GM21529 (cell line): ENCODE data around the gene TOR2A.
"Not testable (repeated sequence)": the region's sequence is repeated elsewhere in the genome, so short reads cannot be mapped to it uniquely, and the experiment has no call there.

Experiments used
- ATAC-seq: cut with Tn5 transposase; IDR thresholded peaks from one replicate; pipeline ENCODE4 v1.9.1; 2021; ENCODE audit not compliant: unreplicated experiment

The TOR2A gene

DNA sequence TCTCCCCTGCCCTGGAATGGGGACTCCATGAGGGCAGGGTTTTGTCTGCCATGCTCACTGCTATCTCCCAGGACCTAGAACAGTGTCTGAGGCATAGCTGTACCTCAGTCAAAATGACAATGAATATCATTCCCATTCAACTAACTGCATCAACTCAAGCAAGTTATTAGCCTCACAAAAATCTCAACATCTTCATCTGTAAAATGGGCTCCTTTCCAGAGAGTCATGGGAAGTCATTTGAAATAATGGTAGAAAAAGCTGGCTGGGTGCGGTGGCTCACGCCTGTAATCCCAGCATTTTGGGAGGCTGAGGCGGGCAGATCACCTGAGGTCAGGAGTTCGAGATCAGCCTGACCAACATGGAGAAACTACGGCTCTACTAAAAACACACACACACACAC lies 34.0 kb upstream of the TOR2A start:
- no peak for ATAC-seq

DNA sequence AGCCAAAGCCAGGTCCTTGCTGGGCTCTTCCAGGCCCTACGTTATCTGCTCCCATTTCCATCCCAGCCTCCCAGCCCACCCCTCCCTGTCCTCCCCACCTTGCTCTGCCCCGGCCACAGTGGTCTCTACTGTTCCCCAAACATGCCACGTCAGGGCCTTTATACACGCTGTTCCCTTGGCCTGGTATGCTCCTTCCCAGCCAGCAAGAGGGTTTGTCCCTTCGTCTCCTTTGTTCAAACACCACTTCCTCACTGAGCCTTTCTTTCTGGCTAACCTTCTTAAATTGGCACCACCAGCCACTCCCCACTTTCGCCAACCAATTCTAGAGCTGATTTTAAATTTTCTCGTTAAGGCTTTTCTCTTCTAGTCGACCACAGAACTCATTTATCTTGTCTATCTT lies 33.6 kb upstream of the TOR2A start:
- no peak for ATAC-seq

DNA sequence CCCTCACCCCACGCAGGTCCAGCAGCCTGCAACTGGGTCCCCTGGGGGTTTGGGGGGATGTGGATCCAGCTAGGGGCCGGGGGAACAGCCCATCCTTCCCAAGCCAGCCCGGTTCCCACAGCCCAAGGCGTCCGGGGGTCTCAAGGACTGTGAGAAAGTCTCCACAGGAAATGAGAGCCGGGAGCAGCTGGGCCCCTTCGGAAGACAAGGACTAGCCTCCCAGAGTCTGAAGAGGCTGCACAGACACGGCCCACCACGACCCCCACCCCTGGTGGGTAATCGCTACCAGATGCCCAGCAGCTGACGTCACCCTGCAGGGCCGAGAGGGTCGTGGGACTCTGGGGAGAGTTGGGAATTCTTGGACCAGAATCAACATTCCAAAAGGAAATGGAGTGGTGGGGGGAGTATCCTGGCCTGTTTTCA lies 32.8 kb upstream of the TOR2A start:
- no peak for ATAC-seq

DNA sequence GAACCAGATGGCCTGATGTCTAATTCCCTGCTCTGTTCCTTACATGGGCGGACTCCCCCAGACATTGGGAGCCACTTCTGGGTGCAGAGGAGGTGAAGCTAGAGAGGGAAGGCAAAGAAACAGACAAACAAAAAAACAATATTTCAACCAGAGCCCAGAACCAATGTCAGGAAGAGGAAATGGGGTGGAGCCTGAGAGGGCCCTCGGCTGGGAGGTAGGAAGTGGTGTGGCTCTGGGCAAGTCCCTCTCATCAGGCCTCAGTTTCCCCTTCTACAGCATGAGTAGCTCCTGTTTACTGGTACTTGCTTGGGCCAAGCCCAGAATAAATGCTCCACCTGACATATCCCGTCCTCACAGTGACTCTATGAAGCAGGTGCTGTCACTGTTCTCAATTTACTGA lies 32.3 kb upstream of the TOR2A start:
- no peak for ATAC-seq

DNA sequence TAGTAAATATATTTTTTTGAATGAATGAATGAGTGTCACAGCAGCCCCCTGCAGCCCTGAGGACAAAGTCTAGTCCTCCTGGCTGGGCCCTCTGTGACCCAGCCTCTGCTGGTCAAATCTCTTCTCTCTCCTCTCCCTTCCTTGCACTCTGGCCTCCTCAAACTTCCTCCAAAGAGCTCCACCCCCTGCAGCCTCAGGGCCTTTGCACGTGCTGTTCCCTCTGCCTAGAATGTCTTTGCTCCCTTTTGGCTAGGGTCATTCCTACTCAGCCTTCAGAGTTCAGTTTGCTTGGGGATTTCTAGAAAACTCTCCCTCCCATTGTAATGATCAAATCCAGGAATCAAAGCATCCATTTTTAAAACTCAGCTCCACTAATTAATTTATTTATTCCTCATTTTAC lies 30.3 kb upstream of the TOR2A start:
- ATAC-seq: no peak

DNA sequence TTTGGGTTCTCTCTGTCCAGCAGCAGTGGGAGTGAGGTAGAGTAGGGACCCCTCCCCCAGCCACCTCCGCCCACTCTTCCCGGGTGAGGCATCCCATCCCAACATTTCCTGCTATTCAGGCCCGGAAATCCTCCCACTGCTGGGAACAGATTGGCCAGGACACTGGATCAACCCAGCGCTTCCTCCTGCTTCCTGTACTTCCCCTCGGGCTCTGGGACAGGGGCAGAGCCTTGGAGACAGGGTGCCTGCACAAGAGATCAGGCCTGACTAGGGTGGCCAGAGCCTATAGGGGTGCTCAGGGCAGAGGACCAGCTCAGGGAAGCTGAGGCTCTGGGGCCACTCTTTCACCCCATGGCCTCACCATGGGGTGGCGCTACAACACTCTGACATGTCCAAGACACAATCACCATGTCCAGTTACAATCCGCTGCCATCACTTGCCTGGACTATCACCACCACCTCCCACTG lies 28.9 kb upstream of the TOR2A start:
- ATAC-seq: no peak

DNA sequence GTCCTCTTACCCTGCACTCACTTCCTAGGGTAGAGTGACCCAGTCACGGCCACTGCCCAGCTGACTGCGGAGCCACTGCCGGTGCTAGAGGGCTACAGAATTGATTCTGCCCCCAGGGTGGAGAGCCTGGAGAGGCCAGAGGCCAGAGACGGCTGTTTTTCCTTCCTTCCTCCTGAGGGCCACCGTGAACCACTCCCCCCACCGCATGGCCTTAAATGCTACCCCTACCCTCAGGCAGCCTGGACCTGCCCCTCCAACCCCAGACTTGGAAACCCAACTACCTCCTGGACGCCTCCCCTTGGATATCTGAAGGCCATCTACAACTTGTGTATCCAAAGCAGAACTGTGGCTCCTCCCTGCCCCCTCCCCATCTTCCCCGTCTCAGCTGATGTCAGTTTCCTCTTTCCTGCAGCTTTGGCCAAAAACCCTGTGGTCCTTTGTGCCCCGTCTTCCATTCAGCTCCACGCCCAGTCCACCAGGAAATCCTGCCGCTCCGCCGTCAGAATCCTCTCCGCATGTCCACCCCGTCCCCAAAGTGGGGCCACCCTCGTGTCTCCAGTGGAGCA lies 27.1 kb upstream of the TOR2A start:
- no peak for ATAC-seq

DNA sequence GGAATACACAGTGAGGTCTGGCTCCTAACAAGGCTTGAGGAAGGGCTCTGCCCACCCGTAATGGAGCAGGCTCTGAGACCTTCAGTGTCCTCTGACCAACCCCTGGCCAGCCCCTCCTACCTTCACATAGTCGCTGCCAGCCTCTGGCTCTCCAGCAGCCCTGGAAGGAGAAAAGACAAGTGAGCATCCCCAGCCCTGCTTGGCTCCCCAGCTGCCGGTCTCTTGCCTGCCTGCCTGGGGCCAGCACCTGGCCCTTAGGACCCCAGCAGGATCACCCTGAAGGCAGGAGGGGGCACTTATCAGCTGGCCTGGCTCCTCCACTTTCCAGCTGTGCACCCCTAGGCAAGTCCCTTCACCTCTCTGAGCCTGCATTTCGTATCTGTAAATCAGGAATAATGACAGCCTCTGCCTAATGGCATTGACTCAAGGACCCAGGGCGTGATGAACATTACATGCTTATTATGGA lies 26.4 kb upstream of the TOR2A start:
- ATAC-seq: no peak

DNA sequence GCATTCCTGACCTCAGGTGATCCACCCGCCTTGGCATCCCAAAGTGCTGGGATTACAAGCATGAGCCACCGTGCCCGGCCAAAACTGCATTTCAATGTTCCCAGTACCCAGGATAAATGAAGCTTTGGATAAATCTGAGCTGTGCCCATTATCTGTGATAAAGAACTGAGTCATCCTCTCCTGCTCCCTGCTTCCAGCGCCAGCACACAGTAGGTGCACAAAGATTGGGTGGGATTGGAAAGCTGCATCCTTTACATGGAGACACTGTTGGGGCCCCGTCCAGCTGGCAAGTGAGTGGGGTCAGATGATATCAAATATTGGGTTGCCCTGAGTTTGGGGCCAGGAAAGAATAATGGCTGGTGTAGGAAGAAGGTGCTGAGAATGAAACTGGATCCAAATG lies 26.0 kb upstream of the TOR2A start:
- ATAC-seq: no peak

DNA sequence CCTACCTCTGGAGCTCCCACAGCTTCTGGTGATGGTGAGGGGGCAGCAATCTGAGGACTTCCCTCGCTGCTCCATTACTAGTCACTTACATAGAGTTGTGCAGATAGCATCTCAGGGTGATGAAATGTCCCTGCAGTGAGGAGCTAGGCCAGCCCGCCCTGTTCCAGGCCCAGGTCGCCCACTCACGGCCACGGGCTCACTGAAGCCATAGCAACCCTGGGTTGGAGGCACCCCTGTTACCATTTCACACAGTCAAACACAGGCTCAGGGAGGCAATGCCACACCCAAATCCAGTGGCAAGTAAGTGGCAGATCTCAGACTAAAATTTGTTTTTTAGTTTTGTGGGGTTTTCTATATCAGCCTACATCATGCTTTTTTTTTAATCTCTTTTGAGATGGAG lies 23.7 kb upstream of the TOR2A start:
- no peak for ATAC-seq

DNA sequence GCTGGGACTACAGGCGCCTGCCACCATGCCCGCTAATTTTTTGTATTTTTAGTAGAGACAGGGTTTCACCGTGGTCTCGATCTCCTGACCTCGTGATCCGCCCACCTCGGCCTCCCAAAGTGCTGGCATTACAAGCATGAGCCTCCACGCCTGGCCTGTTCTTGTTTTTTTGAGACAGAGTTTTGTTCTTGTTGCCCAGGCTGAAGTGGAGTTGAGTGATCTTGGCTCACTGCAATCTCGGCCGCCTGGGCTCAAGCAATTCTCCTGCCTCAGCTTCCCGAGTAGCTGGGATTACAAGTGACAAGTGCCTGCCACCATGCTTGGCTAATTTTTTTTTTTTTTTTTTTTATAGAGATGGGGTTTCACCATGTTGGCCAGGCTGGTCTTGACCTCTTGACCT lies 21.7 kb upstream of the TOR2A start:
- not testable (repeated sequence) for ATAC-seq

DNA sequence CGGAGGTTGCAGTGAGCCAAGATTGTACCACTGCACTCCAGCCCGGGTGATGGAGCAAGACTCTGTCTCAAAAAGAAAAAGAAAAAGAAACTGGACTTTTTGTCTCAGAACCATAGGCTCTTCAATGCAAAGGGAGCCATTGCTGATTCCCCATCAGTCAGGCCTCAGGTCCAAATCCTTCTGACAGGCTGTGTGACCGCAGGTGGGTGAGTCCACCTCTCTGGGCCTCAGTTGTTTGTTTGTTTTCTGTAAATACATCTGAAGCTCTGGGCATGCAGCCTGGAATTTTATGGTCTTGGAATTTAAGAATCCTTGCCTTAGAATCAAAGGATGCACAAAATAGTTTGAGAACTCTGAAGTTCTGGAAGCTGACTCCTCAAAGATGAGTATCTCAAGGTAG lies 21.1 kb upstream of the TOR2A start:
- no peak for ATAC-seq

DNA sequence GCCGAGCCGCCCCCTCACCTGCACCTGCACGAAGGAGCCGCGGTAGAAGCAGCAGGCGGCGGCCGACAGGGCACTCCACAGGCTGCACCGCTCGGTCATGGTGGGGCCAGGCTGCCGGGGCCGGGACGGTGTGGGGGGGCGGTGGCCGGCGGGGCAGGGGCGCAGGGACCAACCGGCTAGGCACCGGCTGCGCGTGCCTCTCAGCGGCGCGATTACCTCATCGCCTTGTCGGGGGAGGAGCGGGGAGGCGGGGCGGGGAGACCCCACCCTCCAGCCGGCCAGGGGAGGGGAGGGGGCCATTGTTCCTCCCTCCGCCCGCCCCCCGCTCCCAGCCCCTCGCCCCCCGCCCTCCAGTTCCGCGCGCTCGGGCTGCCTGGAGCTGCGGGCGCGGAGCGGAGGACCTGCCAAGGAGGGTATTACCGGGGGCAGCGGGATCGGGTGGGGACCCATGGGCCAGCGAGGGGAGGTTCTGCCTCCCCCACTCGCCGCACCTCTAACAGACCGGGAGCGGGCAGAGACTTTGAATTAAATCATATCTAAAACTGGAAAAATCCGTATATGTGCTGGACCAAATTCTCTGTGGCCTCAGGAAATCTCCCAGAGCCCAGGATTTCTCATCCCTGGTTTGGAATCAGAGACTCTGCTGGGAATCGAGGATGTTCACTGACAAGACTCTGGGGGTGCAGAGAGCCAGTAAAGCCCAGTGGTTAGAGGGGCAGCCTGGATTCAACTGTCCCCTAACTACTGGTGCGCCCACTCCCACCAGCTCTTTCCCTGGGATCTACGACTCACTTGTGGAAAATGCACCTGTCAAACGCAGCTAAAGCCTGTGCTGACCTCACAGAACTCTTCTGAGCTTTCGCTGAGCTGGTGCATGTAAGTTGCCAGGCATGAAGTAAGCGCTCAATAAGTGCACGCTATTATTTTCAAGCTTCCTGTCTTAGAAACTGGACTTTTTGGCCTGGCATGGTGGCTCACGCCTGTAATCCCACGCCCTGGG lies 20.3 kb upstream of the TOR2A start:
- ATAC-seq: no peak

DNA sequence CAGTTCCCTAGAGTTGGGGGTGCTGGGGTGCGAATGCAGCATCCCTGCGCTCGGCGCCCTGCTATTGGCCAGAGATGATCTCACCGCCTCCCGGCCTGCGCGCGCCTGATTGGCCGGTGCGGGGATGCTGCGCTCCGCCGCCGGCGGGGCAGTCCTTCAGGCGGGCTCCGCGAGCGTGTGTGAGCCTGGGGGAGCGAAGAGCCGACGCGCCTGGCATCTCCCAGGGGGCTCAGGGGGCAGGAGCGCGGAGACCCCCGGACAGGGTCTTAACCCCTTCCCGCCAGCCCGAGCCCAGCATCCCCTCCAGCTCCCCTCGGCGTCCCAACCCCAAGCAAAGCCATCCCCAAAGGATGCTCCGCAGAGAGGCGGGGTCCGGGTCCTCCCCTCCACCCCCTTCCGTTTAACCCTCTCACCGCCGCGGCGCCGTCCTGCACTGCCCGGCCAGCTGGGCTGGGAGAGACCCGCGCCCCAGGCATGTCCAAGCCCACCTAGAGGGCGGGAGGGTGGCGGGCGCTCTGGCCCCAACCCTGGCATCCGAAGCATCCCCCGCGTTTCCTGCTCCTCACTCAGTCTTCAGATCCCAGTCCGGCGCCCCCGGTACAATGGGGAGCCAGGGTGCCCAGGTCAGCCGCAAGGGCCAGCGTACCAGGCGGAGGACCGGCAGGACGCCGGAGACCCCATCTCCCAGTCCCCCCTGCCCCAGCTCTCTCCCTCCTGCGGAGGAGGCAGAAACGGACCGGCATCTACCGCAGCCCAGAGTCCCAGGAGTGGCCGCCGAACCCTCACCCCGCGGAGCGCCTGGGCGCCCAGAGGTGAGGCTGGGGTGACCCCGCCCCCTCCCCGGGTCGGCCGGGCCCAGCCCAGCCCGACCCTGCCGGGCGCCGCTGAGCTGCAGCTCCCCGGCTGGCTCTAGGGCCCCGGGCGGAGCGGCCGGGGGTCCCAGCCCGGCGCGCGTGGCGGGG lies 19.3 kb upstream of the TOR2A start:
- no peak for ATAC-seq

DNA sequence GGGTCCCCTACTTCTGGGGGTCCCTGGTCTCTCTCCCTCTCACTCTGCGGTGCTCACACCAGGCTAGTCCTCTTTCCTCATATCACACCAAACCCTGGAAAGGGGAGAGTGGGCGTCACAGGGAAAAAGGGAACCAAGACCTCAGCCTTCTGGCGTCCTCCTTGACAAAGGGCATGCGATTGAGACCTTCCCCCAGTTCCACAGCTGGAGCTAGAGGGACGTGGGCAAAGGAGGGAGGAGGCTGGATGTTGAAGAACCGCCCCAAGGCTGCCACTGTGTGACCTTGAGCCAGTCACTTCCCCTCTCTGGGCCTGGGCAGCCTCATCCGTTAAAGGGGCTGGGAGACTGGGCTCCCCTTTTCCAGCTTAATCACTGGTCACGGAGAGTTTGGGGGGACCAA lies 18.5 kb upstream of the TOR2A start:
- ATAC-seq: no peak

DNA sequence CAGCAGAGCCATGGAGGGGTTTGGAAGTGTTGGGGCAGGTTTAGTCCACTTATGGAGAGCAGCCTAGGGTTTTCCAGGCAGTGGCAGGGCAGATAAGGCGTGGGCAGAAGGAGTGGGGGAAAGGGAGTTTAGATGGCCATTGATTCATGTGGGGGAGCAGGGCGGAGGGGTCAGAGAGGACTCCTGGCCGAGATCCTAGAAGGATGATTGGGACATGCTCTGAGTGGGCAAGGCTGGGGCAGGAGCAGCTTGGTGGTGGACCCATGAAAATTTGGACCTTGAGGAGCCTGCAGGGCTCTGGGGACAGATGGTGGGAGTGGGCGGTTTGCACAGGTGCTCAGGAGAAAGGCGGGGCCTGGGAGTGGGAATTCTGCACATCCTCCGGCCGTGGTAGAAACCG lies 18.1 kb upstream of the TOR2A start:
- ATAC-seq: no peak

DNA sequence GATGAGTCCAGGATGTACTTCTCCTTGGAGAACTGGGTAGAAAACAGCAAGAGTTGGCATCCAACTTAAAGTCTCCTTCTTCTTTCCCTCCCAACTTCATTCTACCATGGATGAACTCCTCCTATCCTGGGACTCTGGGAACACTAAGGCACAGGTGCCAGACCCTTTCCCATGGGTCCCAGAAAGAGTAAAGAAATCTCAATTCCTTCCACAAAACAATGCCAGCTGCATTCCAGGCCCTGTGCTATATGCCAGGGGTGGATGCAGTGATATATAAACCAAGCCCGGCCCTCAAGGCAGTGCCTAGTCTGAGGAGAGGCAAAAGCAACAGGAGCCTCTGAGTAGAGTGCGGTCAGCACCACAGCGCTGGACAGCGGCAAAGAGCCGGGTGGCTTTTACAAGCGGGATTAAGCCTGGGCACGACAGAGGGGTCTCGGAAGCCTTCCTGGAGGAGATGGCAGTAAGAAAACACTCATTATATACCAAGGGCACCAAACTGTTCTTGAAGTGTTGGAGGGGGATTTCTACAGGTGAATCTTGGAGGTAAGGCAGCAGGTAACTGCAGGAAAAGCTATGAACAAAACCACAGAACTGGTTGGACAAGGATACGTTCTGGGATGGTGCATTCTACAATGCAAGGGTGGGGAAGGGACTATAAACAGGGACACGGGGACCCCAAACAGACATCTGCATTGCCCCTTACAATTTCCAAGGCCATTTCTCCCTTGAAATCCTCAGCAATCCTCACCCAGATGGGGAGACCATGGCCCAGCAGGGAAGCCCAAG lies 16.4 kb upstream of the TOR2A start:
- no peak for ATAC-seq

DNA sequence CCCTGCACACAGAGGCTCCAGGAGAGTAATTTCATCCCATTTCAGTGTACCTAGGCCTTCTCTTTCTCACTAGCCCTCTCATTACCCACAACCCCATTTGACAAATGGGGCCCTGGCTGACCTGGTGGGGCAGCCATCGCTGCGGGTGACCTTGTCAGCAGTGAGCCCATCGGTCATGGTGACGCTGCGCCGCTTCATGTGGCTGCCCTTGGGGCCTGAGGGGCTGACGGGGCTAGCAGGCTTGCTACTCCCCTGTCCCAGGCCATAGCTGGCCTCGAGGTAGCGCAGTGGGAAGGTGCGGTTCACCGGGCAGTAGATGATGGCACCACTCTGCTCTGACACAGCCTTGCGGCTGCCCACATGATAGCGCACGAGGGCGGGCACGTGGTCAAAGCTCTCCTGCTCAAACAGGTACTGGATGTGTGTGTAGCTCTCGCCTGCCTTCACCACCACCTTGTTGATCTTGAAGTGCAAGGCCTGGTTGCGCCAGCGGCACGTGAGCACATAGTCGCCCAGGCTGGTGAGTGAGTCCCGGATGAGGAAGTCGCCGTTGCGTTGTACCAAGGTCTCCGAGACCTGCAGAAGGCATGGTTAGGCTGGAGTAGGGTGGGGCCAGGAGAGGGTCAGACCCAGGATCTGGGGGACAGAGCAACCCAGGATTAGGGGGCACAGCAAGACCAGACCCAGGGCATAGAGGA lies 14.1 kb upstream of the TOR2A start:
- ATAC-seq: no peak

DNA sequence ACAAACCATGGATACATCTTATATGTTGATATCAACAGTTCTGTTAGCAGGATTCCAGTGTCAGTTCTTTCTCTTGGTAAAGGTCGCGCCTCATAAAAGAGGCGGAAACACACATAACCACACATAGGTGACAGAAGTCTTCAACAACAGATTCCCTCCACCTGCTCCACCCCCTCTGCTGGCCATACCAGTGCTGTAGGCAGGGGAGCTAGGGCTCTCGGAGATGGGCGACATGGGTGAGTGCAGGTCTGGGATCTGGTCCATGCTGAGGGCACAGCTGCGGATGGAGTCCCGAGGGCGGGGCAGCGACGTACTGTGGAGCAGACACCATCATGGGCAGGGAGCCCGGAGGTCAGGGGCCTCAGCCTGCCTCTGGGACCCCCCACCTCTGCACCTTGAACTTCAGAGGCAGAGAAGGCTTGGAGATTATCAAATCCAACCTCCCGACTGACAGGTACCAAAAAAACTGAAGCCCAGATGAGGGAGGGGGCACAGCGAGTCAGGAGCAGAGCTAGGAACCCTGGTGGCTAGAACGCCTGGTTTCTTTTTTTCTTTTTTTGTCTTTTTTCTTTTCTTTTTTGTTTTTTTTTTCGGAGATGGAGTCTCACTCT lies 12.0 kb upstream of the TOR2A start:
- no peak for ATAC-seq
